HL-60 (cell line): ENCODE results near the gene MYO3B.

Experiments
- DNase-seq, 2 experiments: peaks; one replicate each; pipeline ENCODE4 v3.0.0-alpha.2; 2010 to 2020; ENCODE audit warnings: low read depth in 1 of 2, low spot score in 1 of 2
- H3K27ac ChIP-seq: fragments of 250-450 bp; sonication (Bioruptor Pico); replicated peaks from 2 replicates; pipeline ENCODE4 v1.5.1; 2020; ENCODE audit warnings: mild to moderate bottlenecking, moderate library complexity
- H3K27me3 ChIP-seq: fragments of 250-450 bp; sonication (Bioruptor Pico); 2 replicates; pipeline ENCODE4 v1.5.1; 2021; ENCODE audit warnings: mild to moderate bottlenecking, moderate library complexity; ENCODE audit not compliant: insufficient read depth, poor library complexity, severe bottlenecking
- H3K4me3 ChIP-seq: replicated peaks from 2 replicates; pipeline ENCODE4 v1.5.1; 2011; ENCODE audit warnings: mild to moderate bottlenecking, control low read depth, low read length; ENCODE audit not compliant: insufficient read depth
- GABPA ChIP-seq: IDR thresholded peaks from 2 replicates; pipeline ENCODE4 v1.6.1; 2012; ENCODE audit warnings: low read depth
- POLR2AphosphoS5 ChIP-seq: IDR thresholded peaks from 2 replicates; pipeline ENCODE4 v1.6.1; 2012; ENCODE audit warnings: low read depth
- REST ChIP-seq: IDR thresholded peaks from 2 replicates; pipeline ENCODE4 v1.6.1; 2012; ENCODE audit warnings: low read depth; ENCODE audit not compliant: insufficient replicate concordance
- SPI1 ChIP-seq: IDR thresholded peaks from 2 replicates; pipeline ENCODE4 v1.6.1; 2012; ENCODE audit warnings: low read depth, mild to moderate bottlenecking, borderline replicate concordance
- TF ChIP-seq, protein P1 (sequence below): IDR thresholded peaks from one replicate; pipeline ENCODE4 v1.5.1; 2011; ENCODE audit warnings: low read length, control low read depth, inconsistent platforms; ENCODE audit not compliant: insufficient read depth

The MYO3B gene

GRCh38 chr2:170142502-170142901, 35.4 kb upstream of the MYO3B start:
- no peak for DNase-seq
- no peak overlapping the region for H3K4me3 ChIP-seq
- no peaks in the 10 kb centered on the region for H3K27me3 ChIP-seq
- TF ChIP-seq POLR2AphosphoS5 (no peak), SPI1 (no peak)
- H3K27ac ChIP-seq: no peak overlapping the region

DNA sequence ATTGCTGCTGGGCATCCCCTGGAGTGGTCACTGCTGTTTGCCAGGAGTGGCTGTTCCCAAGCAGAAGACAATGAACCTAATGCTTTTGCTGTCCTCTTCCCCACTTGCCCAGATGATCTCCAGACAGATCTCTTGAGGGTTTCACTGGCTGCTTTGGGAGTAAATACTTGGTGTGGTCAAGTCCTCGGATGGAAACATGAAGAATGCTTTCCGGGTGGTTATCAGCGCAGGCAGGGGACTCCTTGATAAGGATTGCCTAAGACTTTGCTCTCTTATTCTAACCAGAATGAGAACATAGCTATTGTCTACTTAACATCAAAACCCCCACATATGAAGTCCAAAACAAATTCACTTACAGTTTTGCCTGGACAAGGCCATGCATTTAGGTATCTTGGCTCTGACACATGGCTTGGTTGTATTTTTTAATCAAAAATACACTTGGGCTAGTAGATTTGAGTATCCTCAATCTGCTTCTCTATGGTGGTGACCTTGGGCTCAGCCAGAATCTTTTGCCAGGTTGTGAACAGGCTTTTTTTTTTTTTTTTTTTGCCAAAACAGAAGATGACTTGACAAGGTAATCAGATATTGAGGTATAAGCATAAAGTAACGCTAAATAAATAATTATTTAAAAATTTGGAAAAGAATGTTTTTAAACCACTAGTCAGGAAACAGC, 34.8 kb upstream of the MYO3B start:
- TF ChIP-seq GABPA (no peak), REST (no peak), SPI1 (no peak), POLR2AphosphoS5 (no peak)
- TF ChIP-seq, protein P1, sequence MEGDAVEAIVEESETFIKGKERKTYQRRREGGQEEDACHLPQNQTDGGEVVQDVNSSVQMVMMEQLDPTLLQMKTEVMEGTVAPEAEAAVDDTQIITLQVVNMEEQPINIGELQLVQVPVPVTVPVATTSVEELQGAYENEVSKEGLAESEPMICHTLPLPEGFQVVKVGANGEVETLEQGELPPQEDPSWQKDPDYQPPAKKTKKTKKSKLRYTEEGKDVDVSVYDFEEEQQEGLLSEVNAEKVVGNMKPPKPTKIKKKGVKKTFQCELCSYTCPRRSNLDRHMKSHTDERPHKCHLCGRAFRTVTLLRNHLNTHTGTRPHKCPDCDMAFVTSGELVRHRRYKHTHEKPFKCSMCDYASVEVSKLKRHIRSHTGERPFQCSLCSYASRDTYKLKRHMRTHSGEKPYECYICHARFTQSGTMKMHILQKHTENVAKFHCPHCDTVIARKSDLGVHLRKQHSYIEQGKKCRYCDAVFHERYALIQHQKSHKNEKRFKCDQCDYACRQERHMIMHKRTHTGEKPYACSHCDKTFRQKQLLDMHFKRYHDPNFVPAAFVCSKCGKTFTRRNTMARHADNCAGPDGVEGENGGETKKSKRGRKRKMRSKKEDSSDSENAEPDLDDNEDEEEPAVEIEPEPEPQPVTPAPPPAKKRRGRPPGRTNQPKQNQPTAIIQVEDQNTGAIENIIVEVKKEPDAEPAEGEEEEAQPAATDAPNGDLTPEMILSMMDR: no peak
- no peak overlapping the region for H3K4me3 ChIP-seq
- DNase-seq: no peak
- no peaks in the 10 kb centered on the region for H3K27me3 ChIP-seq
- no peak overlapping the region for H3K27ac ChIP-seq

- TF ChIP-seq, protein P1: no peak
- TF ChIP-seq REST (no peak), POLR2AphosphoS5 (no peak), GABPA (no peak), SPI1 (no peak)
- H3K4me3 ChIP-seq: no peak overlapping the region
- H3K27ac ChIP-seq: no peak overlapping the region
- no peaks in the 10 kb centered on the region for H3K27me3 ChIP-seq
- no peak for DNase-seq
Measured at GRCh38 chr2:170144761-170145160, 33.2 kb upstream of the MYO3B start.

- TF ChIP-seq, protein P1: no peak
- TF ChIP-seq POLR2AphosphoS5: no peak
- no peak for TF ChIP-seq GABPA
- no peak for TF ChIP-seq SPI1
- no peak for TF ChIP-seq REST
- no peak for DNase-seq
- Histone ChIP-seq H3K27me3 (no peaks in the 10 kb centered on the region), H3K4me3 (no peak overlapping the region), H3K27ac (no peak overlapping the region)
Measured at GRCh38 chr2:170145191-170145590, 32.8 kb upstream of the MYO3B start.
